IMR-90 (cell line): ENCODE data around the gene PLAA. TPM values are rescaled to one million over a fixed set of nuclear protein-coding genes. Genes with fewer than 3 reads are reported as not detected.

ENCODE experiments used
- ATAC-seq: fragments of 200-7000 bp; cut with Tn5 transposase; 2 replicates; pipeline ENCODE4 v1.9.1; 2020; ENCODE audit warnings: low read depth, mild to moderate bottlenecking, moderate library complexity
- BruUV-seq: library from RNA; stranded (reverse); fragments of 400-500 nt; replicated peaks from 2 replicates; lab custom pipeline; 2021; lab: Mats Ljungman, UMichigan
- CTCF ChIA-PET: fragments of 300-600 bp; formaldehyde crosslinking; extraction: SDS; loops from one replicate; lab custom pipeline; 2021; ENCODE audit warnings: antibody characterized with exemption; lab: Yijun Ruan, JAX
- POLR2A ChIA-PET: fragments of 300-600 bp; sonication (Branson Sonifier 250); formaldehyde crosslinking; loops from one replicate; lab custom pipeline; 2022; ENCODE audit warnings: antibody characterized with exemption; ENCODE audit not compliant: unreplicated experiment; lab: Charles Lee
- DNase-seq: peaks from one replicate; pipeline ENCODE4 v3.0.0; 2013
- H2AFZ ChIP-seq: replicated peaks from 2 replicates; pipeline ENCODE3; 2013; ENCODE audit warnings: low read length, mild to moderate bottlenecking; ENCODE audit not compliant: poor library complexity
- H2AK5ac ChIP-seq: 2 replicates; pipeline ENCODE4 v1.6.1; 2013; ENCODE audit warnings: low read depth, low read length, inconsistent platforms
- H2AK9ac ChIP-seq: replicated peaks from 2 replicates; pipeline ENCODE3; 2013; ENCODE audit warnings: mild to moderate bottlenecking, low read depth, low read length, moderate library complexity; ENCODE audit not compliant: poor library complexity
- H2BK120ac ChIP-seq: 2 replicates; pipeline ENCODE4 v1.6.1; 2013; ENCODE audit warnings: low read depth, low read length, inconsistent platforms
- H2BK15ac ChIP-seq: 3 replicates; pipeline ENCODE4 v1.6.1; 2013; ENCODE audit warnings: low read depth, low read length, inconsistent platforms
- H2BK20ac ChIP-seq: 2 replicates; pipeline ENCODE4 v1.6.1; 2013; ENCODE audit warnings: low read depth, mild to moderate bottlenecking, inconsistent platforms, low read length, moderate library complexity
- H2BK5ac ChIP-seq: 2 replicates; pipeline ENCODE4 v1.6.1; 2013; ENCODE audit warnings: mild to moderate bottlenecking, low read depth, low read length, inconsistent platforms; ENCODE audit not compliant: poor library complexity, severe bottlenecking
- H3K14ac ChIP-seq: replicated peaks from 2 replicates; pipeline ENCODE4 v1.6.1; 2013; ENCODE audit warnings: low read depth, low read length, inconsistent platforms
- H3K18ac ChIP-seq: 2 replicates; pipeline ENCODE4 v1.6.1; 2013; ENCODE audit warnings: low read depth, low read length, control low read depth
- H3K23ac ChIP-seq: 2 replicates; pipeline ENCODE4 v1.6.1; 2013; ENCODE audit warnings: low read depth, low read length, inconsistent platforms
- H3K27ac ChIP-seq: 2 replicates; pipeline ENCODE4 v1.5.1; 2013; ENCODE audit warnings: mild to moderate bottlenecking, control low read depth, low read length; ENCODE audit not compliant: insufficient read depth
- H3K27me3 ChIP-seq: 2 replicates; pipeline ENCODE4 v1.6.1; 2013; ENCODE audit warnings: low read length; ENCODE audit not compliant: control insufficient read depth, insufficient read depth
- H3K36me3 ChIP-seq: 2 replicates; pipeline ENCODE4 v1.6.1; 2013; ENCODE audit warnings: low read length, mixed read lengths; ENCODE audit not compliant: control insufficient read depth, insufficient read depth
- H3K4ac ChIP-seq: 2 replicates; pipeline ENCODE4 v1.6.1; 2013; ENCODE audit warnings: low read depth, low read length, inconsistent platforms
- H3K4me1 ChIP-seq: 2 replicates; pipeline ENCODE4 v1.6.1; 2013; ENCODE audit warnings: low read length, mixed read lengths; ENCODE audit not compliant: control insufficient read depth, insufficient read depth
- H3K4me2 ChIP-seq: 2 replicates; pipeline ENCODE4 v1.6.1; 2013; ENCODE audit warnings: low read depth, mild to moderate bottlenecking, control low read depth, low read length, moderate library complexity
- H3K4me3 ChIP-seq: 2 replicates; pipeline ENCODE4 v1.5.1; 2013; ENCODE audit warnings: low read depth, mild to moderate bottlenecking, control low read depth, low read length, moderate library complexity; ENCODE audit not compliant: insufficient read depth
- H3K56ac ChIP-seq: 2 replicates; pipeline ENCODE4 v1.6.1; 2013; ENCODE audit warnings: low read length, inconsistent platforms; ENCODE audit not compliant: insufficient read depth; ENCODE audit errors: extremely low read depth
- H3K79me1 ChIP-seq, 2 experiments: 2 replicates each; pipeline ENCODE4 v1.6.1; 2013; ENCODE audit warnings: low read length in 2 of 2, inconsistent platforms in 1 of 2, low read depth in 1 of 2
- H3K9ac ChIP-seq: 2 replicates; pipeline ENCODE4 v1.6.1; 2013; ENCODE audit warnings: low read depth, low read length, control low read depth
- H3K9me1 ChIP-seq: 2 replicates; pipeline ENCODE4 v1.6.1; 2013; ENCODE audit warnings: low read length, inconsistent platforms; ENCODE audit not compliant: insufficient read depth
- H3K9me3 ChIP-seq: 2 replicates; pipeline ENCODE4 v1.6.1; 2013; ENCODE audit warnings: low read length; ENCODE audit not compliant: control insufficient read depth, insufficient read depth
- H4K20me1 ChIP-seq: 2 replicates; pipeline ENCODE4 v1.6.1; 2013; ENCODE audit warnings: low read length, inconsistent platforms; ENCODE audit not compliant: insufficient read depth
- H4K5ac ChIP-seq: 2 replicates; pipeline ENCODE4 v1.6.1; 2013; ENCODE audit warnings: mild to moderate bottlenecking, low read depth, low read length, control low read depth
- H4K8ac ChIP-seq, 2 experiments: 2 replicates each; pipeline ENCODE4 v1.6.1; 2013; ENCODE audit warnings: low read depth in 2 of 2, low read length in 2 of 2, control low read depth in 1 of 2, inconsistent platforms in 1 of 2
- H4K91ac ChIP-seq: 2 replicates; pipeline ENCODE4 v1.6.1; 2013; ENCODE audit warnings: low read depth, low read length, inconsistent platforms; ENCODE audit not compliant: insufficient read depth
- BHLHE40 ChIP-seq: fragments of 150-350 bp; IDR thresholded peaks from 2 replicates; pipeline ENCODE4 v1.6.1; 2016; ENCODE audit warnings: mild to moderate bottlenecking, low read depth, low read length
- CEBPB ChIP-seq: IDR thresholded peaks from 2 replicates; pipeline ENCODE4 v1.6.1; 2012; ENCODE audit warnings: low read depth, low read length, improper control_type of control experiment
- CHD1 ChIP-seq: IDR thresholded peaks from 2 replicates; pipeline ENCODE4 v1.6.1; 2012; ENCODE audit warnings: low read depth, low read length, improper control_type of control experiment
- CTCF ChIP-seq: conservative IDR thresholded peaks from 2 replicates; pipeline ENCODE4 v1.5.1; 2012; ENCODE audit warnings: mild to moderate bottlenecking, low read depth, low read length, improper control_type of control experiment
- ELK1 ChIP-seq: fragments of 150-350 bp; IDR thresholded peaks from 2 replicates; pipeline ENCODE4 v1.6.1; 2016; ENCODE audit warnings: low read depth, mild to moderate bottlenecking, low read length, moderate library complexity, borderline replicate concordance
- FOS ChIP-seq: fragments of 150-350 bp; IDR thresholded peaks from 2 replicates; pipeline ENCODE4 v1.6.1; 2016; ENCODE audit warnings: low read depth, low read length
- MAFK ChIP-seq: IDR thresholded peaks from 2 replicates; pipeline ENCODE4 v1.6.1; 2012; ENCODE audit warnings: low read depth, low read length, improper control_type of control experiment
- MAZ ChIP-seq: IDR thresholded peaks from 2 replicates; pipeline ENCODE4 v1.6.1; 2012; ENCODE audit warnings: low read depth, mild to moderate bottlenecking, low read length, improper control_type of control experiment, moderate library complexity, borderline replicate concordance
- MXI1 ChIP-seq: IDR thresholded peaks from 2 replicates; pipeline ENCODE4 v1.6.1; 2012; ENCODE audit warnings: low read depth, mild to moderate bottlenecking, low read length, moderate library complexity, borderline replicate concordance
- NFE2L2 ChIP-seq: fragments of 150-350 bp; IDR thresholded peaks from 2 replicates; pipeline ENCODE4 v1.6.1; 2016; ENCODE audit warnings: low read depth, mild to moderate bottlenecking, low read length
- POLR2A ChIP-seq: IDR thresholded peaks from 2 replicates; pipeline ENCODE4 v1.6.1; 2012; ENCODE audit warnings: mild to moderate bottlenecking, low read depth, low read length
- RAD21 ChIP-seq: IDR thresholded peaks from 2 replicates; pipeline ENCODE4 v1.6.1; 2012; ENCODE audit warnings: low read length, improper control_type of control experiment
- RCOR1 ChIP-seq: IDR thresholded peaks from 2 replicates; pipeline ENCODE4 v1.6.1; 2012; ENCODE audit warnings: mild to moderate bottlenecking, low read length, improper control_type of control experiment; ENCODE audit not compliant: insufficient replicate concordance
- RFX5 ChIP-seq: IDR thresholded peaks from 2 replicates; pipeline ENCODE4 v1.8.0; 2012; ENCODE audit warnings: low read depth, mild to moderate bottlenecking, low read length, moderate library complexity
- SMC3 ChIP-seq: fragments of 150-350 bp; IDR thresholded peaks from 2 replicates; pipeline ENCODE4 v1.6.1; 2016; ENCODE audit warnings: low read depth, mild to moderate bottlenecking, antibody characterized with exemption, low read length, moderate library complexity
- USF2 ChIP-seq: fragments of 150-350 bp; IDR thresholded peaks from 2 replicates; pipeline ENCODE4 v1.6.1; 2017; ENCODE audit warnings: mild to moderate bottlenecking, antibody characterized with exemption, low read length, low read depth
- WGBS, 2 experiments: methylation state at CpG; one replicate each; pipeline versions ENCODE4 v1.1.5 to v1.1.7; 2013; ENCODE audit warnings: missing lambda C conversion rate in 2 of 2; ENCODE audit not compliant: insufficient read length in 1 of 2; ENCODE audit errors: extremely low coverage in 2 of 2; 5-methylcytosine and 5-hydroxymethylcytosine counted together
- dilution Hi-C: fragments of 300-500 bp; cut with HindIII; formaldehyde crosslinking; loops from one replicate; pipeline ENCODE4 v1.14.3; 2018; ENCODE audit warnings: low sequenced_read_pairs; ENCODE audit not compliant: unreplicated experiment
- in situ Hi-C: fragments of 300-500 bp; cut with MboI; formaldehyde crosslinking; loops from 3 replicates; pipeline ENCODE4 v1.14.3; 2019; ENCODE audit warnings: low sequenced_read_pairs, inconsistent platforms, mixed read lengths
- intact Hi-C: fragments of 100-400 bp; cut with micrococcal nuclease; formaldehyde crosslinking; loops from 2 replicates; pipeline ENCODE4 v1.10.0; 2022
- polyA plus RNA-seq, 3 experiments: library from polyadenylated mRNA; depleted of rRNA; stranded (reverse); fragments of >200 nt; gene quantifications; 2 replicates each; pipeline ENCODE4 v1.2.3, GENCODE V29; 2012; ENCODE audit warnings: low replicate concordance in 1 of 3
- total RNA-seq: library from RNA; depleted of rRNA; stranded (reverse); fragments of >200 nt; gene quantifications from 2 replicates; pipeline ENCODE4 v1.2.3, GENCODE V29; 2012

The PLAA gene
- total and polyA plus RNA-seq, 2 of the 4 experiments (the other 2 are of a cell fraction): 18.2 to 24.4 TPM

GRCh38 chr9:26973989-26974388 lies 26.9 kb upstream of the PLAA start:
- Histone ChIP-seq H3K9me3 (no peaks in the 10 kb centered on the region), H3K79me1 (peaks cover 6 to 17% of the 10 kb centered on the region in 2 experiments; a peak in 2 of 4 replicates), H2AK9ac (no peak overlapping the region), H4K8ac (no peak overlapping the region), H3K56ac (no peak overlapping the region), H3K9ac (no peak overlapping the region), H3K4me2 (no peak overlapping the region), H3K9me1 (no peaks in the 10 kb centered on the region), H2BK5ac (no peak overlapping the region), H2AFZ (no peak overlapping the region), H3K4ac (no peak overlapping the region), H2BK20ac (no peak overlapping the region), H3K18ac (no peak overlapping the region), H2AK5ac (no peak overlapping the region), H4K5ac (no peak overlapping the region), H3K27me3 (no peaks in the 10 kb centered on the region), H4K20me1 (no peaks in the 10 kb centered on the region), H3K4me3 (no peak overlapping the region), H2BK15ac (no peak overlapping the region), H3K36me3 (peaks cover 1% of the 10 kb centered on the region; the same call in 1 of the 2 replicates), H2BK120ac (no peak overlapping the region), H3K4me1 (peaks cover 2% of the 10 kb centered on the region; the same call in 1 of the 2 replicates), H3K27ac (no peak overlapping the region), H3K23ac (no peak overlapping the region), H3K14ac (no peak overlapping the region), H4K91ac (no peak overlapping the region)
- in situ Hi-C loops: no loop called here
- no peak for TF ChIP-seq NFE2L2
- no peak for TF ChIP-seq RCOR1
- TF ChIP-seq CTCF: no peak
- TF ChIP-seq MXI1: no peak
- no peak for TF ChIP-seq USF2
- TF ChIP-seq BHLHE40: no peak
- no peak for TF ChIP-seq POLR2A
- TF ChIP-seq FOS: no peak
- no peak for TF ChIP-seq ELK1
- TF ChIP-seq MAZ: no peak
- no peak for TF ChIP-seq CEBPB
- TF ChIP-seq RFX5: no peak
- no peak for TF ChIP-seq RAD21
- TF ChIP-seq CHD1: no peak
- TF ChIP-seq MAFK: no peak
- no peak for TF ChIP-seq SMC3
- CTCF ChIA-PET: no interaction called here
- DNase-seq (no peak), ATAC-seq (no peak)
- intact Hi-C loops: no loop called here
- POLR2A ChIA-PET: no interaction called here
- dilution Hi-C loops: no loop called here
- WGBS, 2 experiments: no CpG with 5 or more reads among the region's 5 CpGs
- no TSS peak for BruUV-seq
